NCI-H226 (cell line): ENCODE measurements around the gene BAIAP2L2.
"Not testable (repeated sequence)": the region's sequence is repeated elsewhere in the genome, so short reads cannot be mapped to it uniquely, and the experiment has no call there.

ENCODE experiments used
- DNase-seq: peaks from one replicate; pipeline ENCODE4 v3.0.0-alpha.2; 2015

Gene BAIAP2L2

DNA sequence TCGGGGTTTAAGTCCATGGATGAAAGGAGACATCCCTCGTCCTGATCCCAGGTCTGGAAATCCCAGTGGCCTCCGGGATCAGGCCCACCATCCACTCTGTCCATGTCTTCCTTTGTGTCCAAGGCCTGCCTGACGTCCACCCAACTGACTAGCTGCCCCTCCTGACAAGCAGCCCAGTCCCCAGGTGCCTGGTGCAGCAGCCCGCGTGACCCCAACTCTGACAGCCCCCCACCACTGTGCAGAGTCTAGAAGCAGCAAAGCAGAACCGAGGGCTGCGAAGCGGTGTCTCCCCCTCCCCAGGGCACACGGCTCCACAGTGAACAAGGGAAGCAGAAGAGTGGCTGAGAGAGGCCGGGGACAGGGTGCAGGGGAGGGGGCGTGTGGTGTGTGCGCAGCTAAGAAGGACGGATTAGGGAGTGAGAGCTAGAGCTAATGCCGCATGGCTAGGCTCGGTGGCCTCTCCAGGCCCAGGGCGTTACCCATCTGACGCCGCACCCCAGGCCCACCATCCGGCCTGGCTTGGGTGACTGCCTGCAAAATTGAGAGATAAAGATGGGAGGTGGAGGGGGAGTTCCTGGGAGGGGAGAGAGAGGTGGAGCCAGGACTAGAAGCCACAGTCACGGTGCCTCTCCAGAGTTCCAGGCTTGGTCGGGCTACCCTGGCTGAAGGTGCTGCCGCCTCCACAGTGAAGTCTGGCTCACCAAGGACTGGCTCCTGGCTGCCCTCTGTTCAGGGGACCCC lies 16.6 kb upstream of the BAIAP2L2 start:
- no peak for DNase-seq

DNA sequence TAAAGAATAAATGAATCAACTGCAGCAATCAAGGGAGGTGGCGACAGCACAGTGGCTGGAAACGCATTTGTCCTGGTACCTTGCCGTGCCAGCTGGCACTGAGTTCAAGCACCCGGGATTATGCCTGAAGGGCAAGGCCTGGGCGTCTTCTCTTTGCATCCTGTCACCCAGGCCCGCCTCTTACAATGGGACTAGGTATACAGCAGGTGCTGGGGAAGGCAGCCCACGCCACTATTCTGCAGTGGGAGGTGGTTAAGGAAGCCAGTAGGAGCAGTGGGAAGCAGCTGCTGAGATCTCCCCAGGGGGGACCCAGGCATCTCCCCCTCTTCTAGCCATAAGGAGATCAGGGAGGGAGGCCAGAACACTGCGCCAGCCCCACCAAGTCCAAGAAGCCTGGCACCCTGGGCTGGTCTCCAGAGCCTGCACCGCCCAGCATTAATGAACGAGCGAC lies 15.3 kb upstream of the BAIAP2L2 start:
- DNase-seq: no peak

DNA sequence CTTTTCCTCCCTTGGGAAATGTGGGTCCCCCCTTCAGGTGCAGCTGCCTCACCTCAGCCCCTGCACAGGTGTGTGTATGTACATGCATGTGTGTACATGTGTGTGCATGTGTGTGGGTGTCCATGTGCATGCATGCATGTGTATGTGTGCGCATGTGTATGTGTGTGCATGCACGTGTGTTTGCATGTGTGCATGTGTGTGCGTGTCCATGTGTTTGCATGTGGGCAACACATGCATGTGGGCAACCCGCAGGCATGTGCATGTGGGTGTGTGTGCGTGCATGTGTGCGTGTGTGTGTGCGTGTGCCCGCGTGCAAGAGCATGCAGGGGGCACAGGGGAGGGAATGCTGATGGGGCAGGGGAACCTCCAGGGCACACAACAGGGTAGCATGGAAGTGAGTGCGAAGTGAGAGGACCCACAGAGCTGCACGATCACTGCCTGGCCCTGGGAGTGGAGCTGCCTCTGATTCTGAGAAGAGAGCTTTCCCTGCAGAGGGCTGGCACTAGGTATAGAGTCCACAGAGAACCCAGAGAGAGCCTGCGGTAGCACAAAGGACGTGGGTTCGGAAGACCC lies 14.6 kb upstream of the BAIAP2L2 start:
- DNase-seq: no peak

DNA sequence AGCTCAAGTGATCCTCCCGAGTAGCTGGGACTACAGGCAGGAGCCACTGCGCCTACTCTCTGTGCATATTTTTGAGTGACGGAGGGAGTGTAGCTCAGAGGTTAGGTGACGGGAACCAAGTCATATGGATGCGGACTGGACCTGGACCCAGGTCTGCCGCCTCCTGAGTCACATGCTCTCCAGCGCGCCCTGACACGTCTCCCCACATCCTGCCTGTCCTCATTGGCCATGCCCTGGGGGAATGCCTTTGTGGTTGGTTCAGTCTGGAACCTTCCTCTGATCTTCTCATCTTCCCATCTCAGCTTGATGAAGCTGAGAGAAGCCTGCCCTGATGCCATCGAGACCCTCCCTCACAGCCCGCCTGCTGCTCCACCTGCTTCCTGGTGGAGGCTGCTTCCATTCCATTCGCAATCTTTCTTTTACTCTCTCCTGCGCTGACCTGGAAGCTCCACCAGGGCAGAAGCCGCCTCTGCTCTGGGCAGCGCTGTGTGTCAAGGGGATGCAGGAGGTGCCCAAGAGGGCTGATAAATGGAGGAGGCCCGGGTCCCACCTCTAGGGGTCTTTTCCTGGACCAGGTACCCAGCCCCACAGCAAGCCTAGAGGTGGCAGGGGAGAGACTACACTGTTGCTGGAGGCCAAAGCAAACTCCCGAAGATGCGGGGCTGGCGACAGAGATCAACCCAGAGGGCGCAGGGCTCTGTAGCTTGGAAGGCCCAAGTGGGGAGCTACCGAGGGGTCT lies 13.9 kb upstream of the BAIAP2L2 start:
- DNase-seq: no peak

DNA sequence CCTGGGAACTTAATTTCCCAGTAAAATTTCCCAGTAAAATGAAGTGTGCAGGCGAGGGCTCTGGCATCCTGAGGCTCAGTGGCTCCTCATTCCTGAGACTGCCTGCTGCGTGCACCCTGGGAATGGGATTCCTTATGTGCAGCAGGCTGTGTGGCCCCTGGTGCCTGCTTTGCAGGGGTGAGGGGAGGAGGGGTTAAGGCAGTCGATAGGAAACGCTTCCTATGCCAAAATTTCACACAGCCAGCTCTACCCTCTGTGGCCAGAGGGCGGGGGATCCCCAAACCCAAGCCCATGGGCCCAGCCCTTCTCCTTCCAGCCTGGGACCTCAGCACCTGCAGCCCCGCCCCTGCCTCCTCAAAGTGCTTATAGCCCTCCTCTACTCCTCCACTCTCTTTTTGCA lies 12.1 kb upstream of the BAIAP2L2 start:
- no peak for DNase-seq

DNA sequence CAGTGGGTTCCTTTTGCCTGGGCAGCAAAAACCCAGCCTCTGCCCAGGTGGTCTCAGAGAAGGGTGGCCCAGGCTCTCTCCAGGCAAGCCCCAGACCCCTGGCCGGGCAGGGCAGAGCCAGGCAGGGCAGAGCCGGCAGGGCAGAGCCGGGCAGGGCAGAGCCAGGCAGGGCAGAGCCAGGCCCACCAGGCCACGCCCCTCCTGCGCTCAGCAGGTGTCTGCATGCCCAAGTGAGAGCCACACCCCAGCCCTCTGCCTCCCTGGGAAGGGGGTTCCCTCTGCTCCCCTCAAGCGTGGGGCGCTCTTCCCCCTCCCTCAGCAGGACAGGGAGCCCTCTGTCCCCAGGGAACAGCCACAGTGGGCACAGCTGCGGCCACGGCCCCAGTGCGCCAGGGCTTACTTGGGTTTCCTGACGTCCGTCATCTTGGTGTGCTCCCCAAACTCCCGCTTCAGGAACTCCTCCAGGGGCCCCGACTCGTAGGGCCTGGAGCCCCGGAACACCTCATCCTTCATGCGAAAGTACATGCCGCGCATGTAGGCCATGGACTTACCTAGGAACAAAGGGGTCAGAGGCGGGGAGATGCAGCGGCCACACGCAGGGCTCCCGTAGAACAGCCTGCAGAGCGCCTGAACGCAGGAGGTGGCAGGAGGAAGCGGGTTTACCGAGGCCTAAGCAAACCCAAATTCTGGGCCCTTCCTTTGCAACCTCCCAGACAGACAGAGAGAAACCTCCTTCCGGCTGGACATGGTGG lies 10.1 kb upstream of the BAIAP2L2 start:
- no peak for DNase-seq

DNA sequence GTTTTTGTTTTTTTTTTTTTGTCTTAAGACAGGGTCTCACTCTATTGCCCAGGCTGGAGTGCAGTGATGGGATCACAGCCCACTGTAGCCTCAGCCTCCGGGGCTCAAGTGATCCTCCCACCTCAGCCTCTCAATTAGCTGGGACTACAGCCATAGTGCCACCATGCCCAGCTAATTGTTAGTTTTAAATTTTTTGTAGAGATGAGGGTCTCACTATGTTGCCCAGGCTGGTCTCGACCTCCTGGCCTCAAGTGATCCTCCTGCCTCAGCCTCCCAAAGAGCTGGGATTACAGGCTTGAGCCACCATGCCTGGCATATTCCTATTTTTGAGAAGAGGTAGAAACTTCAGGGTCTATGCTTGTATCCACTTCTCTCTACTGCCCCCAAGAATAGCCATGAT lies 8.3 kb upstream of the BAIAP2L2 start:
- not testable (repeated sequence) for DNase-seq

DNA sequence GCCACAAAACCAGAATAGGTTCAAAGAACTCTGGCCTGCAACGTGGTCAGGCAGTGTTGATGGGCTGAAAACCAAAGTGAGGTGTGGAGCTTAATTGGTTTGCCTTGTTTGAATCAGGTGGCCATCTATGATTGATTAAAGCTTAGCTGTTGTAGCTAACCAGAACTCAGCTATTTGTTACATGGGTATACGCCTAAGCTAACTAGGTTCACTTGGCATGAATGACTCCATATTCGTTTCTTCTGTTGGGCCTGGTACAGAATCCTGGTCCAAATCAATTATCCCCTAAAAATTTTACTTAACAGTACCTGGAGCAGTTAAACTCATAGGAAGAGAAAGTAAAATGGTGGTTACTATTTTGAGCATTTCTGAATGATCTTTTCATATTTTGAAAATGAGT lies 7.7 kb upstream of the BAIAP2L2 start:
- no peak for DNase-seq

DNA sequence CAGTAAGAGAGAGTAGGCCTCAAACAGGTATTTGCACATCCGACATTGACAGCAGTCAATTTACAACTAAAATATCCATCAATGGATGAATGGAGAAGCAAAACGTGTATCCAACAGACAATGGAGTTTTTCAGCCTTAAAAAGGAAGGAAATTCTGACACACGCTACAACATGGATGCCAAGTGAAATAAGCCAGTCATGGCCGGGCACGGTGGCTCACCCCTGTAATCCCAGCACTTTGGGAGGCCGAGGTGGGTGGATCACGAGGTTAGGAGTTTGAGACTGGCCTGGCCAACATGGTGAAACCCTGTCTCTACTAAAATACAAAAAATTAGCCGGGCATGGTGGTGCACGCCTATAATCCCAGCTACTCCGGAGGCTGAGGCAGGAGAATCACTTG lies 7.1 kb upstream of the BAIAP2L2 start:
- not testable (repeated sequence) for DNase-seq

DNA sequence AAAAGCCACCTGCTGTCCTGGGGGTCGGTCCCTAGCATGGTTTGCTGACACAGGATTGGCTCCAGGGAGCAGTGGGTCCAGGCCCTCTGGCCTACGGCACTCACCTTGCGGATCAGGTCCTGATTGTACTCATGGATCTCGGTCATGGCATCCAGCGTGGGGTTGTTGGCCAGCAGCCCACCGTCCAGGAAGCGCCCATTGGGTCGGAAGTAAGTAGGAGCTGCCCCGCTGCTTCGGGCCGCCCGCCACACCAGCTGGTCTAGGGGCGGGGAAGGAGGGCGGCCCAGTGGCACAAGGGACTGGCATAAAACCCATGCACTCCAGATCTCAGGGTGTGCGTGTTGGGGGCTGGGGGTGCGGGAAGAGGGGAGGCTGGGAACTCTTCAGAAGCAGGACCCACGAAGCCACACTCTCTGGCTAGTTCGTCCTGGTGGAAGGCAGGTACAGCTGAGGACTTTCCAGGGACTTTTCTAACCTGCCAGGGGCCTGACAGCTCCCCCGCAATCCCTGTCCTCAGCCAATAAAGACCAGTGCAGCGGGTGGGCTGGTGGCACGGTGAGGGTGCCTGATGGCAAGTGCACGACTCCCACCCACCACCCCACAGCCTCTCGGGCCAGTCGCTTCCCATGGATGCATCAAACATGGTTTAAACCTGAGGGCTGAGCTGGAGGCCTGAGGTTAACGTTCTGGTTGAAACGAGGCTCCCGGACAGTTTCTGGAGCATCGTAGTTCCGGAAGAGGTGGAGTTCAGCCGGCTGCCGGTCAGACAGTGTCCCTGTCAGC lies 5.1 kb upstream of the BAIAP2L2 start:
- DNase-seq: no peak

DNA sequence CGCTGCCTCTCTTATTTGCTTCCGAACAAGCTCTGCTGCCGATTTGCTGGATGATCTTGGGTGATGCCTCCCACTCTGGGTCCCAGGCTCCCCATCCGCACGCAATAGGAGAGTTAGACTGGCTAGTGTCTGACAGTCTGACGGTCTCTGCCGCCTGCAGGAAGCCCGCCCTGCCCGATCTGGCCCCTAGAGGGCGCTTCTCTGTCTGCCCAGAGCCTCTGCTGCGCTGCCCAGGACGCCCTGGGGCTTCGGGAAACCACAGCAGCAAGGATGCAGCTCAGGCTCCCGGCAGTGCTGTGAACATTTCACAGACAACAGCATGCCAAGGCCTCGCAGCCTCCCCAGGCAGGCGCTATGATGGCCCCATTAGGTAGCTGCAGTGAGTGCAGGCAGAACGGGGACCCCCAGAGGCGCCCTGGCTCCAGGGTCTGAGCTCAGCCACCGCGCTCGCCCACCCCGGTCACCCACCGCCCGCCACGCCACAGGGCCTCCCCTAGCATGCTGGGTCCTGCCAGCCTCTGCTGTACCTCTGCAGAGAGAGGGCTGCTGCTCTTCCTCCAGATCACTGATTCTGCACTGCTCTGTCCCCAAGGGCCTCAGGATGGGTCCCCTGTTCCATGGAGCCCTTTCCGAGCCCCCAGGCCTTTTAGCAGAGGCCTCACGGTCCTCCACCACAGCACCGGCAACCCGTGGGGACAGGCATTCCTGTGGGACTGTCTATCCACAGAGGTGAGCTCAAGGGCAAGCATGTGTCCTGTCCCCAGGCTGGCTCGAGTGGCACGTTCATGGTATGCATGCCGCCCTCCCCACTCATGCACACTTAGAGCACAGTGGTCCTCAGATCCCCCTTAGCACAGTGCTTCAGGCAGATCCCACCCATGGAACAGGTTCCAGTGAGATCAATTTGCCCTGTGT lies 4.3 kb upstream of the BAIAP2L2 start:
- peak; percentile 50 for DNase-seq

DNA sequence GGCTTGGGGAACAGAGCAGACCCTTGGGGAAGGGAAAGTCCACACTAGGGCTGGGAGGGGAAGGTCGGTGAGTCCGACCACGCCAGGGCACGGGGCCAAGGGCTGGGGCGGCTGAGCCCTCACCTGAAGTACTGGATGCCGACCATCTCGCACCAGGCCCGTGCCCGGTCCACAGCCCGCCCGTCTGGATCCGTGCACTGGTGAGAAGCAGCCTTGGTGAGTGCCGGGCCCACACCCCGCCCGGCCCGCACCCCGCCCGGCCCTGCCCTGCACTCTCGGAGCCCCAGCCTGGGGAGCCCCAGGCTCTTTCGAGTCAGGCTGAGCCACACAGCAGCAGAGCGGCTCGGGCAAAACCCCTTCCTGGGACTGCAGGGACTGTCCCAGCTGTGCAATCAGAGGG lies 1.9 kb upstream of the BAIAP2L2 start:
- DNase-seq: no peak

DNA sequence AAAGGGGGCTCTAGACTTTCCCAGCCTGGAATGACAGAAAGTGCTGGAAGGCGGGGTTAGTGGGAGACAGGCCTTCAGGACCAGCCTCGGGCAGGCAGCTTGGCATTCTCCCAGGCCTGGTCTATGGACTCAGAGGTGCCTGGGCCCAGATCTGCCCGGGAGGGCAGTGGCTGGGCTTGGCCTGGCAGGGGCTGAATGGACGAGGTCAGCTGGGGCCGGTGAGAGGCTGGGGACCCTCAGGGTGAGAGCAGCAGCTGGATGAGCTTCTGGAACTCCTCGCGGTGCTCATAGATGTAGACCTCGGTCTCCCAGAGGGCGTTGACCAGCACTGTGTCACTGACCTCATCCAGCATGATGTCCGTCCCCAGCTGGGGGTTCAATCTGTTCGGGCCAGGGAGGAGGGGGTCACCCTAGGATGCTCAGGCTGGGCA lies 1.5 kb upstream of the BAIAP2L2 start:
- DNase-seq: no peak

DNA sequence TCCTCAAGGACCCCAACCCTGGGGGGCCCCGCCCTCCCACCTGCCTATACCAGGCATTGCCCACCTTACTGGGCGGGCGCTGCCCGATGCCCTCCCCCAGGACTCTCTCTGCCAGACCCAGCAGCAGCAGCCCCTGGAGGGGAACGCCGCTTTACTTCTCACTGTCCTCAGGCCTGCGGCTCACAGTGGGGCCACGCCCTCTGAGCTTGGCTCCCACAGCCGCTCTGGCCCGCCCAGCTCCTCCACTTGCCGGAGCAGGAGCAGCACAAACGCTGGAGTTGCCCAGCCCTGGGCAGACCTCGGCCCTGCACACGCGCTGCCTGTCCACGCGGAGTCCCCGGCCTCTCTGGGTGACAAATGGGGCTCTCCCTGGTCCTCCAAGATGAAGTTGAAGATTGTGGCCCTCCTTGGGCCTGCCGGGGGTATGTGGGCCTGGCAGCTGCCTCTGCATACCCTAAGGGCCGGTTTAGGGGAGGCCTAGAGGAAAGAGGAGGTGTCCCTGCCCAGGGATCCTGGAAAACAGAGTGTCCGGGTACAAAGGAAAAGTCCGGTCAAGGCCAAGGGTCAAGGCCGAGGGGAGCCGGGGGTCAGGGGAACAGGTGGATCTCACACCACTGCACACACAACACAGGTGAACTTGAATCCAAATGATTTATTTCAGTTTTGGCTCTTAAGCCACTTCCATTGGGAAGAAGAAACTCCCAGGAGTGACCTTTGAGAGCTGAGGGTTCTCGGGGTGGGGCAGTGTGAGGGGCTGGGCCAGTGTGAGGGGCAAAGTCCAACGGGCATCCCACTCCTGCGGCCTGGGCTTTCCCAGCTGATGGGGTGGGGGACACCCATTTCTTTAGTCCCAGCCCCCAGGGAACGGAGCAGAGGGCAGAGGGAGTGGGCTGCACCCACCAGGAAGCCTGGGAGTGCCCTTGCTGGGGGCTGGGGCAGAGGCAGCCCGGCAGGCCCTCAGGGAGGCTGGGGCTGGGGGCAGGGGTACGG lies 674 bp upstream of the BAIAP2L2 start:
- no peak for DNase-seq

DNA sequence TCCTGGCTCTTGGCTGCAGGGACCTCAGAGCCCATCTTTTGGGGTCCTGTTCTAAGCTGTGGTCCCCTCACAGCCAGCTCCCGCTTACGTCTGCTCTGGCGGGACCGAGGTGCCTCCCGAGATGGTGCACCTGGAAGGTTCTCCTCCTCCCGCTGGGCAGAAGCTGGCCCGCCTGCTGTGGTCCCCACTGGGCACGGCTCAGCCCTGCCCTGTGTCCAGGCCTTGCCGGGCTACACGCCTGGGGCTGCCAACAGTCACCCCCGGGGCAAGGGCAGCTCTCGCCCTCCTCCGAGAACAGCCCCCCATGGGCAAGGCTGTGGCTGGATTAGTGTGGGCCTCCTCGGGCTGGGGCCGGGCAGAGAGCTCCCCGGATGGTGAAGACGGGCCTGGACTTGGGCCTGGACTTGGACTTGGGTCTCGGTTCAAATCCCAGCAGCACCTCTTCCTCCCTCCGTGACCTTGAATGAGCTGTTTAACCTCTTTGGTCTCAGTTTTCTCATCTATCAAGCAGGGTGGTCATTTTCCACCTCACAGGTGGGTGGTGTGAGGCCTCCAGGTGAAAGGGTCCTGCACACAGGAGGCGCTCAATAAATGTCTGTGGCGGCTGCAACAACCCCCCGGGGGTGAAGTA lies 998 bp downstream of the BAIAP2L2 start:
- DNase-seq: no peak

DNA sequence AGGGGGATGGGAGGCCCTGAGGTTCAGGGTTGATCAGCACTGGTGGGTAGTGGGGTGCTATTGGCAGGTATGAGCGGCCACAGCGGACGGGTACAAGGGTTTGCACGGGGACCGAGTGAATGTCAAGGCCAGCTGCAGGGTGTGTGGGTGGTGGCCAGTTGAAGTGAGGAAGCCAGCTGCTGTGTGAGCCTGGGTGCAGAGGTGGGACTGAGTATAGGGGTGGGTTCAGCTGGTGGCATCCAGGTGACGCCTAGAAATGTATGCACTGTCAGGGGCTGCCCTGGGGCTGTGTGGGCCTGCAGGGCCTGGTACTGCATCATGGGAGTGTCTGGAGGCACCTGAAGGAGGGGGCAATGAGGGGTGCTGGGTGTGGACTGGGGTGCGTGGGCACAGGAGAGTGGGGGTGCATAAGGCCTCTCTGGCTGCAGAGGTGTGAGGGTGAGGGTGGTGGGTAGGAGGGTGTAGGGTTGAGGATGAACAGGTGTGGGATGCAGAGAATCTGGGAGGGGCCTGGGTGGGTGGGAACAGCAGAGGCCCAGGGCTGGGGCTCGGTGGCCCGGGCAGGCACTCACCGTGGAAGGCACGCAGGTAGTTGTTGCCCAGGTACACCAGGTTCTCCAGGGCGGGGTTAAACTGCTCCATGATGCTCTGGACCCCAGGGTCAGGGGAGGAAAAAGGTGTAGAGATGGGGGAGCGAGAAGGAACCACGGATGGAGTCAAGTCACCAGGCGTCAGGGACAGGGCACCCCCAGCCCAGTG lies 1.7 kb downstream of the BAIAP2L2 start:
- DNase-seq: no peak

DNA sequence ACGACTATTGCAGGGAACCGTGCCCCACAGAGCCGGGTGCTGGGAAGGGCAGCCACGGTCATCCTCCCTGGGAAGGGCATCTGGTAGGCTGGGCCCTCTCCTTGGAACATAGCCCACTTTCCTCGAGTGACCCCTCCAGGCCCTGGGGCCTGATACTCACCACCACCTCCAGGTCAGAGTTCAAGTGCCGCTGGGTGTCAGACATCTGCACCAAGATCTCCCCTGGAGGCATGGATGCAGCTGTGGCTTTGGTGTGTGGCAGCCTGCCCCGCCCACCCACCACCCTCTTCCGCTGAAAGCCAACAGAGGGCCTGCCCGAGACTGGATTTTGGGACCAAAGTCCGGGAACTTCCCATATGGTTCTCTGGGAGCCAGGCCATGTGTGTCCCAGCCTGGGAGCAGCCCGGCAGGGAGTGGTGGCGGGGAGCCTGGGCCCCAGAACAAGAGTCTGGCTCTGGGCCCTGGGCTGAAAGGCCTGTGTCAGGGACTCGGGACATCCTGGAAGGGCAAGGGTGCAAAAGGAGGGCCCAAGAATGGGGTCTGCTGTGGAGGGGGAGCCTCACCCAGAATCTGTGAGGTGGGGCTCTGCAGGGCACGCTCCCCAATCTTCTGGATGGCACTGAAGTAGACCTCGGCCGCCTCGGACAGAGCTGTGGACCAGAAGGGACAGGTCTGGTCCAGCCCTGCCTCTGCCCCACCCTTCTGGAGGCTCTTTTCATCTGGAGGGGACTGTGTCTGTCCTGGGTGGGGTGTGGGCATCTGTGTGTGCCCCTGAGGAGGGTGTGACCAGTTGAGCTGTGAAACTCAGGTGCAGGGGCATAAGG lies 2.6 kb downstream of the BAIAP2L2 start:
- DNase-seq: no peak
